Measurements from ENCODE around the gene CRB3.
A peak's percentile ranks its signal among the peaks of the same experiment; 100 is the strongest.

Gene CRB3

GRCh38 chr19:6451583-6452222, 12.4 kb upstream of the CRB3 start:
- no peak for DNase-seq (ENCODE audit: extremely low read depth, low read depth)
- TF ChIP-seq, protein P1, sequence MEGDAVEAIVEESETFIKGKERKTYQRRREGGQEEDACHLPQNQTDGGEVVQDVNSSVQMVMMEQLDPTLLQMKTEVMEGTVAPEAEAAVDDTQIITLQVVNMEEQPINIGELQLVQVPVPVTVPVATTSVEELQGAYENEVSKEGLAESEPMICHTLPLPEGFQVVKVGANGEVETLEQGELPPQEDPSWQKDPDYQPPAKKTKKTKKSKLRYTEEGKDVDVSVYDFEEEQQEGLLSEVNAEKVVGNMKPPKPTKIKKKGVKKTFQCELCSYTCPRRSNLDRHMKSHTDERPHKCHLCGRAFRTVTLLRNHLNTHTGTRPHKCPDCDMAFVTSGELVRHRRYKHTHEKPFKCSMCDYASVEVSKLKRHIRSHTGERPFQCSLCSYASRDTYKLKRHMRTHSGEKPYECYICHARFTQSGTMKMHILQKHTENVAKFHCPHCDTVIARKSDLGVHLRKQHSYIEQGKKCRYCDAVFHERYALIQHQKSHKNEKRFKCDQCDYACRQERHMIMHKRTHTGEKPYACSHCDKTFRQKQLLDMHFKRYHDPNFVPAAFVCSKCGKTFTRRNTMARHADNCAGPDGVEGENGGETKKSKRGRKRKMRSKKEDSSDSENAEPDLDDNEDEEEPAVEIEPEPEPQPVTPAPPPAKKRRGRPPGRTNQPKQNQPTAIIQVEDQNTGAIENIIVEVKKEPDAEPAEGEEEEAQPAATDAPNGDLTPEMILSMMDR (IDR thresholded peaks at IDR 0.05; ENCODE audit: low read depth, low read length, missing control alignments) = no peak
- no peak overlapping the region for H3K4me3 ChIP-seq (replicated peaks; ENCODE audit: low read depth, low read length)

- no peak overlapping the region for H3K4me3 ChIP-seq (replicated peaks; ENCODE audit: low read depth, low read length)
- DNase-seq (ENCODE audit: extremely low read depth, low read depth) = no peak
- TF ChIP-seq, protein P1 (IDR thresholded peaks at IDR 0.05; ENCODE audit: low read depth, low read length, missing control alignments) = no peak
These were observed 11.9 kb upstream of the CRB3 start for GRCh38 chr19:6452223-6452614.

GRCh38 chr19:6452899-6453298, 11.2 kb upstream of the CRB3 start:
- H3K4me3 ChIP-seq (replicated peaks; ENCODE audit: low read depth, low read length) = no peak overlapping the region
- DNase-seq (ENCODE audit: extremely low read depth, low read depth) = no peak
- TF ChIP-seq, protein P1 (IDR thresholded peaks at IDR 0.05; ENCODE audit: low read depth, low read length, missing control alignments) = no peak

- no peak overlapping the region for H3K4me3 ChIP-seq (replicated peaks; ENCODE audit: low read depth, low read length)
- DNase-seq (ENCODE audit: extremely low read depth, low read depth) = no peak
- TF ChIP-seq, protein P1 (IDR thresholded peaks at IDR 0.05; ENCODE audit: low read depth, low read length, missing control alignments) = no peak
These were observed 10.0 kb upstream of the CRB3 start for GRCh38 chr19:6453951-6454565.

GRCh38 chr19:6455924-6456323, 8.1 kb upstream of the CRB3 start:
- DNase-seq (ENCODE audit: extremely low read depth, low read depth) = no peak
- H3K4me3 ChIP-seq (replicated peaks; ENCODE audit: low read depth, low read length) = no peak overlapping the region
- TF ChIP-seq, protein P1 (IDR thresholded peaks at IDR 0.05; ENCODE audit: low read depth, low read length, missing control alignments) = no peak

DNA sequence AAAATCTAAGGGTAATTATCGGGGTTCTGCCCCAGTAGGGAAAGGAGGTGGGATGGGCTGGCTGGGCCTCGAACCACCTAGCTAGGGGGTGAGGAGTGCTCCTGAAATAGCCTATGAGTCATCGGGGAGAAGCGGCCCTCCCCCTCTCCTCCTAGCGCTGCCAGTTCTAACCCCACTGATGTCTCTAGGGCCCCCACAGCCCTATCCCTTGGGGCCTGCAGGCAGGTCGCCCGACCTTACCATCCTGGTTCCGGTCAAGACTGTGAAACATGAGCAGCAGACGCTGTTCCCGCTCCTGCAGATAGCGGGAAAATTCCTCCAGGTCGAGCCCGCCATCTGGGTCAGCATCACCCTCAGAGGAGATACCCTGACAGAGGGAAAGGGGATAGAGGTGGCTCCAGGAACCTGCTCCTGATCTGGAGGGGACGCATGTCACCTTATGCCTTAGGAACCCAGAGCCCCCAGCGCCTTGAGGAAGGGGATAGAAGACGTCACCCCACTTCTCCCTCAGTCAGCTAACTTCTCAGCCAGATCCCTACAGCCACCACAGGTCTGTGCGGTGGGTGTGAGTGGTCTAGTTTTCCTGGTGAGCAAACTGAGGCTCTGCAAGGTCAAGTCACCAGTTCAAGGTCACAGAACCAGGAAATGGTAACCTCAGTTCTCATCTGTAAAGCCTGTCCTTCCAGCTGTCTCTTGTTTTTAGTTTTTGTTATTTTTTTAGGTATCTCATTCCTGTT, 5.9 kb upstream of the CRB3 start:
- H3K4me3 ChIP-seq (replicated peaks; ENCODE audit: low read depth, low read length) = peak overlapping the region; percentile 61
- TF ChIP-seq, protein P1 (IDR thresholded peaks at IDR 0.05; ENCODE audit: low read depth, low read length, missing control alignments) = no peak
- no peak for DNase-seq (ENCODE audit: extremely low read depth, low read depth)

All from HFF-Myc (cell line).